ENCODE measurements around the gene ZNF595.
"Not testable (repeated sequence)": the region's sequence is repeated elsewhere in the genome, so short reads cannot be mapped to it uniquely, and the experiment has no call there.

DNA sequence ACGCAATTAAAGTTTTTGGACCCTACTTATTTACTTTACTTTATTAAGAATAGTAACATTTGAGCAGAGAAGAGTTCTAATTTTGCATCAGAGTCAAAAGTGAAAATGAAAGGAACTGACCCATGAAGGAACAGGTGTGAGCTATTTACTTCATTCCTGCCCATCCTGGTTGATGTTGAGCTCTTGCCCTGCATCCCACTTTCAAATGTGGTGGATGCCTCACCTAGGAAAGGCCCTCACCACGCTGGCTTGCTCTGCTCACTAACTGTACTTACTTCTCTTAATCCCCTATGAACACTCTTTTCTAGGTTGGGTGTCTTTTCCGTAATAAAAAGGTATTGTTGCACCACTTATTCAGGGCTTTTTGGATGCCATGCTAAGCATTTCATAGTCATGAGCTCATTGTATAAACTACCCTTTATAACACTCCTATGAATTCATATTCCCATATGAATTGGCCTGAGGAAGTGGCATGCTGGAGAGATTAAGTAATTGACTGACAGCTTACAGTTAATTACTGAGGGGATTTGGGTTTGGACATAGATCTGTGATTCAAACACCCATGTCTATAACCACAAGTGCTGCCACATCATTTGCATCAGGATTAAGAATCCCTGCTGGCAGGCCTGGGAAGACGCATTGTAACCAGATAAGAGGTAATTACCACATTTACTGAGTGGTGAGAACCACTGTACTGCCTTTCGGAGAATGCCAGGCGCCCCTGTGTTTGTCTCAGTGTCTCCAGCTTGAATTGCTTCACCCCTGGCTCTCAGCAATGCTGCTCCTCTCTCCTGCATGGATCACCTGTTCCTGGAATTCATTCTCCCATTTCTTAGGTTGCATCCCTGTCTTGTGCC is 16.3 kb upstream of the ZNF595 start:
- TF ChIP-seq CTCF (IDR thresholded peaks at IDR 0.05; ENCODE audit: borderline replicate concordance, extremely low read depth, low read length, poor library complexity, severe bottlenecking); EZH2 (IDR thresholded peaks at IDR 0.05; ENCODE audit: borderline replicate concordance, low read depth, low read length, severe bottlenecking): not testable (repeated sequence)
